Stomach (tissue), 9 donors: ENCODE data around the gene TDRD7. TPM values are rescaled to one million over a fixed set of nuclear protein-coding genes. Genes with fewer than 3 reads are reported as not detected.

Experiments
- DNase-seq, 2 donors: peaks; one replicate each; pipeline versions ENCODE4 v3.0.0 to v3.0.0-alpha.2; 2013 to 2019
- H3K27ac ChIP-seq, 5 donors: fragments of 200-600 bp in 4 of 5; sonication (generic) in 4 of 5; one replicate each; pipeline ENCODE4 v1.5.1; 2013 to 2019; ENCODE audit warnings: mild to moderate bottlenecking in 1 of 5, moderate library complexity in 1 of 5
- H3K27me3 ChIP-seq, 3 donors: fragments of 200-600 bp; sonication (generic); one replicate each; pipeline ENCODE4 v1.5.1; 2017 to 2019; ENCODE audit warnings: mixed run types in 1 of 3
- H3K36me3 ChIP-seq, 4 donors: fragments of 200-600 bp; sonication (generic); 1 replicate in 3 of 4; 2 replicates in 1 of 4; pipeline ENCODE4 v1.5.1; 2016 to 2019
- H3K4me1 ChIP-seq, 4 donors: fragments of 200-600 bp; sonication (generic); one replicate each; pipeline ENCODE4 v1.5.1; 2016 to 2019
- H3K4me3 ChIP-seq, 4 donors: fragments of 200-600 bp; sonication (generic) in 3 of 4; one replicate each; pipeline ENCODE4 v1.5.1; 2016 to 2019; ENCODE audit warnings: mild to moderate bottlenecking in 1 of 4
- H3K9me3 ChIP-seq, 4 donors: fragments of 200-600 bp; sonication (generic); one replicate each; pipeline ENCODE4 v1.5.1; 2016 to 2019
- CTCF ChIP-seq, 7 experiments: fragments of 450-650 bp in 4 of 7; fragments of 200-600 bp in 3 of 7; sonication (generic) in 3 of 7; IDR thresholded peaks; one replicate each; pipeline ENCODE4 v1.5.1; 2016 to 2019; ENCODE audit warnings: antibody characterized with exemption in 7 of 7, control low read depth in 2 of 7, mild to moderate bottlenecking in 1 of 7
- EP300 ChIP-seq: sonication (generic); formaldehyde crosslinking; IDR thresholded peaks from one replicate; pipeline ENCODE4 v1.6.1; 2017; ENCODE audit warnings: antibody characterized with exemption
- POLR2A ChIP-seq, 4 donors: fragments of 450-650 bp; IDR thresholded peaks; one replicate each; pipeline ENCODE4 v1.6.1; 2016; ENCODE audit warnings: antibody characterized with exemption in 4 of 4, control low read depth in 2 of 4, mild to moderate bottlenecking in 1 of 4, moderate library complexity in 1 of 4
- POLR2AphosphoS5 ChIP-seq, 3 donors: sonication (generic); formaldehyde crosslinking; IDR thresholded peaks; one replicate each; pipeline ENCODE4 v1.6.1; 2016; ENCODE audit warnings: antibody characterized with exemption in 3 of 3
- WGBS, 5 donors: extraction: QIAGEN DNeasy Blood & Tissue Kit in 3 of 5; methylation state at CpG; one replicate each; pipeline versions ENCODE4 v1.1.5 to v1.1.7; 2013 to 2018; 5-methylcytosine and 5-hydroxymethylcytosine counted together
- intact Hi-C: fragments of 100-400 bp; cut with DNase I; formaldehyde crosslinking; loops from one replicate; pipeline ENCODE4 v1.15.1; 2023; ENCODE audit warnings: low total_unique reads
- polyA plus RNA-seq, 3 donors: library from polyadenylated mRNA; stranded (reverse); fragments of 200-250 nt; gene quantifications; one replicate each; pipeline ENCODE4 v1.2.3, GENCODE V29; 2013
- total RNA-seq, 5 donors: library from RNA; depleted of rRNA; stranded (reverse); fragments of >200 nt; gene quantifications; one replicate each; pipeline versions ENCODE4 v1.1.0 to v1.2.3, GENCODE V29; 2014 to 2016
- donor health status: healthy with polysubstance abuse.
- donor health status: Bipolar disorder and iron deficiency.
- donor health status: healthy.

TDRD7 gene
- total and polyA plus RNA-seq, 8 donors = 4.7 to 20.1 (median 9.1) TPM

GRCh38 chr9:97511655-97512427 lies 99.9 kb downstream of the TDRD7 start:
- Histone ChIP-seq H3K4me3 (no peak overlapping the region), H3K27me3 (no peaks in the 10 kb centered on the region), H3K27ac (no peak overlapping the region), H3K4me1 (peaks cover 0 to 26% (median 9%) of the 10 kb centered on the region in 4 donors), H3K9me3 (no peaks in the 10 kb centered on the region), H3K36me3 (peaks cover 0 to 4% (median 0%) of the 10 kb centered on the region in 4 donors)
- no peak for DNase-seq
- WGBS, 5 donors = 73 to 93% (median 83%) methylated on average over 6 of the region's 6 CpGs
- intact Hi-C loops = no loop called here
- TF ChIP-seq POLR2A (IDR thresholded peaks at IDR 0.05) (no peak), POLR2AphosphoS5 (IDR thresholded peaks at IDR 0.05) (no peak), CTCF (IDR thresholded peaks at IDR 0.05) (no peak), EP300 (no peak)

GRCh38 chr9:97512966-97513560 lies 101.2 kb downstream of the TDRD7 start:
- intact Hi-C loops = no loop called here
- Histone ChIP-seq H3K4me3 (no peak overlapping the region), H3K9me3 (no peaks in the 10 kb centered on the region), H3K27ac (no peak overlapping the region), H3K36me3 (peaks cover 0 to 4% (median 0%) of the 10 kb centered on the region in 4 donors), H3K27me3 (no peaks in the 10 kb centered on the region), H3K4me1 (peaks cover 0 to 28% (median 16%) of the 10 kb centered on the region in 4 donors)
- no peak for DNase-seq
- WGBS, 5 donors = 80 to 93% (median 84%) methylated on average over 7 to 8 of the region's 8 CpGs
- TF ChIP-seq POLR2A (IDR thresholded peaks at IDR 0.05) (no peak), CTCF (IDR thresholded peaks at IDR 0.05) (no peak), POLR2AphosphoS5 (IDR thresholded peaks at IDR 0.05) (no peak), EP300 (no peak)

- TF ChIP-seq EP300 (no peak), POLR2A (IDR thresholded peaks at IDR 0.05) (no peak), CTCF (IDR thresholded peaks at IDR 0.05) (no peak), POLR2AphosphoS5 (IDR thresholded peaks at IDR 0.05) (no peak)
- no peak for DNase-seq
- peaks cover 0 to 43% (median 25%) of the 10 kb centered on the region in 4 donors for H3K4me1 ChIP-seq
- intact Hi-C loops = no loop called here
- no peaks in the 10 kb centered on the region for H3K9me3 ChIP-seq
- H3K36me3 ChIP-seq = peaks cover 0 to 4% (median 0%) of the 10 kb centered on the region in 4 donors
- H3K4me3 ChIP-seq = no peak overlapping the region
- H3K27ac ChIP-seq = no peak overlapping the region
- no peaks in the 10 kb centered on the region for H3K27me3 ChIP-seq
- WGBS, 5 donors = 81 to 89% (median 86%) methylated on average over 9 of the region's 9 CpGs
Measured at GRCh38 chr9:97514531-97514930, 102.6 kb downstream of the TDRD7 start.

- H3K4me1 ChIP-seq = peaks cover 0 to 53% (median 31%) of the 10 kb centered on the region in 4 donors
- H3K27me3 ChIP-seq = no peaks in the 10 kb centered on the region
- 79 to 89% (median 86%) methylated on average over 6 of the region's 6 CpGs for WGBS, 5 donors
- H3K36me3 ChIP-seq = peaks cover 0 to 4% (median 0%) of the 10 kb centered on the region in 4 donors
- no peak for DNase-seq
- TF ChIP-seq POLR2A (IDR thresholded peaks at IDR 0.05) = no peak
- no peak for TF ChIP-seq CTCF (IDR thresholded peaks at IDR 0.05)
- TF ChIP-seq EP300 = no peak
- TF ChIP-seq POLR2AphosphoS5 (IDR thresholded peaks at IDR 0.05) = no peak
- H3K9me3 ChIP-seq = no peaks in the 10 kb centered on the region
- no peak overlapping the region for H3K27ac ChIP-seq
- no peak overlapping the region for H3K4me3 ChIP-seq
- intact Hi-C loops = no loop called here
Measured at GRCh38 chr9:97515662-97516061, 103.8 kb downstream of the TDRD7 start.
